ENCODE data around the gene RANBP3.

- TF ChIP-seq ZNF280D (tag by site-specific recombination; IDR thresholded peaks at IDR 0.05), result no peak
- no peak for TF ChIP-seq CTCF (tag by site-specific recombination; IDR thresholded peaks at IDR 0.05)
- no peak for TF ChIP-seq REST (tag by site-specific recombination; IDR thresholded peaks at IDR 0.05)
- no peak for TF ChIP-seq ZNF830 (tag by site-specific recombination; IDR thresholded peaks at IDR 0.05; ENCODE audit: low read depth)
- no peak for TF ChIP-seq ZNF302 (tag by site-specific recombination; IDR thresholded peaks at IDR 0.05; ENCODE audit: low read depth)
- no peak for TF ChIP-seq ZSCAN23 (tag by site-specific recombination; IDR thresholded peaks at IDR 0.05)
- no peak for TF ChIP-seq ZNF10 (tag by site-specific recombination; IDR thresholded peaks at IDR 0.05)
- no peak for TF ChIP-seq YY1 (tag by site-specific recombination; IDR thresholded peaks at IDR 0.05)
- no peak for TF ChIP-seq ZNF148 (tag by site-specific recombination; IDR thresholded peaks at IDR 0.05; ENCODE audit: borderline replicate concordance)
- TF ChIP-seq IKZF3 (tag by site-specific recombination; IDR thresholded peaks at IDR 0.05), result no peak
Measured at GRCh38 chr19:5911366-5911765, 66.6 kb downstream of the RANBP3 start.
